K562 (cell line): ENCODE results near the gene DAAM1. TPM values are rescaled to one million over a fixed set of nuclear protein-coding genes. Genes with fewer than 3 reads are reported as not detected.

Experiments
- ATAC-seq: fragments of 200-7000 bp; cut with Tn5 transposase; 3 replicates; pipeline ENCODE4 v1.9.1; 2020; ENCODE audit warnings: moderate library complexity
- BruUV-seq: library from RNA; stranded (reverse); fragments of 400-500 nt; replicated peaks from 2 replicates; lab custom pipeline; 2021; lab: Mats Ljungman, UMichigan
- CTCF ChIA-PET: fragments of 300-600 bp; formaldehyde crosslinking; extraction: SDS; loops from one replicate; lab custom pipeline; 2021; ENCODE audit warnings: low intra/inter-chr PET ratio; lab: Yijun Ruan, JAX
- POLR2A ChIA-PET: fragments of 300-600, 350-650 bp; sonication (Branson Sonifier 250); formaldehyde crosslinking; extraction: SDS; loops from one replicate; lab custom pipeline; 2021; ENCODE audit warnings: antibody characterized with exemption, inconsistent platforms; lab: Yijun Ruan, JAX
- DNase-seq, 4 experiments: peaks; one replicate each; pipeline versions ENCODE4 v3.0.0 to v3.0.0-alpha.2; 2011 to 2018; ENCODE audit warnings: low spot score in 3 of 4, mixed read lengths in 3 of 4; ENCODE audit errors: extremely low read depth in 1 of 4
- FAIRE-seq: peaks from 2 replicates; lab custom pipeline; 2011; peaks lifted over from hg19 to GRCh38; lab: Jason Lieb, UNC
- H2AFZ ChIP-seq: 2 replicates; pipeline ENCODE4 v1.6.0; 2011; ENCODE audit warnings: low read depth, low read length, control low read depth, inconsistent platforms
- H3K27ac ChIP-seq: fragments of 200-600 bp; 3 replicates; pipeline ENCODE4 v1.8.0; 2011; ENCODE audit warnings: low read depth, mild to moderate bottlenecking, control low read depth, inconsistent platforms, low read length, moderate library complexity, mixed read lengths; ENCODE audit errors: extremely low read depth
- H3K27me3 ChIP-seq, 2 experiments: fragments of 300-600 bp in 1 of 2; 2 replicates in 1 of 2; 3 replicates in 1 of 2; pipeline versions ENCODE4 v1.6.0 to v1.8.0; 2011; ENCODE audit warnings: inconsistent platforms in 2 of 2, low read length in 2 of 2, mild to moderate bottlenecking in 1 of 2, mixed read lengths in 1 of 2, moderate library complexity in 1 of 2; ENCODE audit not compliant: control insufficient read depth in 2 of 2, insufficient read depth in 2 of 2
- H3K36me3 ChIP-seq: fragments of 300-600 bp; 3 replicates; pipeline ENCODE4 v1.8.0; 2011; ENCODE audit warnings: mild to moderate bottlenecking, low read length, inconsistent platforms; ENCODE audit not compliant: control insufficient read depth, insufficient read depth
- H3K4me1 ChIP-seq, 2 experiments: fragments of 200-600 bp in 1 of 2; replicated peaks in 1 of 2; 2 replicates in 1 of 2; 3 replicates in 1 of 2; pipeline versions ENCODE4 v1.5.1 to v1.8.0; 2011; ENCODE audit warnings: inconsistent platforms in 2 of 2, low read length in 2 of 2, mild to moderate bottlenecking in 1 of 2, mixed read lengths in 1 of 2, moderate library complexity in 1 of 2; ENCODE audit not compliant: control insufficient read depth in 2 of 2, insufficient read depth in 2 of 2
- H3K4me2 ChIP-seq: 2 replicates; pipeline ENCODE4 v1.6.1; 2011; ENCODE audit warnings: low read length, control low read depth, inconsistent platforms, mixed read lengths; ENCODE audit not compliant: insufficient read depth
- H3K4me3 ChIP-seq: fragments of 200-600 bp; sonication (generic), shearing (Covaris generic); 2 replicates; pipeline ENCODE4 v1.5.1; 2016; ENCODE audit warnings: control low read depth, inconsistent platforms
- H3K79me2 ChIP-seq: fragments of 200-600 bp; 3 replicates; pipeline ENCODE4 v1.8.0; 2011; ENCODE audit warnings: low read length, inconsistent platforms; ENCODE audit not compliant: control insufficient read depth, insufficient read depth
- H3K9ac ChIP-seq, 2 experiments: 2 replicates each; pipeline versions ENCODE4 v1.6.0 to v1.6.1; 2011; ENCODE audit warnings: low read depth in 2 of 2, low read length in 2 of 2, control low read depth in 1 of 2, inconsistent platforms in 1 of 2, mild to moderate bottlenecking in 1 of 2, mixed read lengths in 1 of 2; ENCODE audit not compliant: insufficient read depth in 1 of 2
- H3K9me1 ChIP-seq: one replicate; pipeline ENCODE4 v1.6.0; 2011; ENCODE audit warnings: inconsistent platforms, mild to moderate bottlenecking, low read length, moderate library complexity; ENCODE audit not compliant: control insufficient read depth, insufficient read depth
- H3K9me3 ChIP-seq: replicated peaks from 2 replicates; pipeline ENCODE4 v1.5.1; 2011; ENCODE audit warnings: low read depth, low read length, inconsistent platforms; ENCODE audit not compliant: control insufficient read depth, insufficient read depth
- H4K20me1 ChIP-seq: replicated peaks from 2 replicates; pipeline ENCODE4 v1.6.1; 2011; ENCODE audit warnings: low read length, inconsistent platforms, mixed read lengths; ENCODE audit not compliant: control insufficient read depth, insufficient read depth
- NFATC3 ChIP-seq: fragments of 450-650 bp; IDR thresholded peaks from 2 replicates; pipeline ENCODE4 v1.6.1; 2017; ENCODE audit warnings: mild to moderate bottlenecking
- ZBTB1 ChIP-seq: sonication (generic); formaldehyde crosslinking; IDR thresholded peaks from 2 replicates; pipeline ENCODE4 v1.8.1; 2023; ENCODE audit warnings: missing genetic modification reagents, low read depth, mild to moderate bottlenecking, borderline replicate concordance
- ZNF23 ChIP-seq: fragments of 250-450 bp; sonication (Bioruptor Pico); IDR thresholded peaks from 2 replicates; pipeline ENCODE4 v1.4.0; 2020; ENCODE audit warnings: mild to moderate bottlenecking
- ZNF263 ChIP-seq: sonication (generic); formaldehyde crosslinking; IDR thresholded peaks from 2 replicates; pipeline ENCODE4 v1.8.0; 2022; ENCODE audit warnings: mild to moderate bottlenecking, missing genetic modification reagents, borderline replicate concordance
- ZNF695 ChIP-seq: fragments of 450-650 bp; formaldehyde crosslinking; IDR thresholded peaks from 2 replicates; pipeline ENCODE4 v1.4.0; 2020; ENCODE audit warnings: mild to moderate bottlenecking, moderate library complexity
- WGBS: fragments of 100-300 bp; shearing (Covaris generic); methylation state at CpG from one replicate; pipeline ENCODE4 v1.1.6; 2016; ENCODE audit warnings: low coverage, mixed read lengths; ENCODE audit not compliant: insufficient coverage; ENCODE audit errors: missing lambda C conversion rate; 5-methylcytosine and 5-hydroxymethylcytosine counted together
- in situ Hi-C: fragments of 300-500 bp; cut with MboI; formaldehyde crosslinking; loops from 4 replicates; pipeline ENCODE4 v1.15.0; 2018; ENCODE audit warnings: inconsistent platforms, mixed read lengths
- intact Hi-C: fragments of 100-400 bp; cut with micrococcal nuclease; formaldehyde crosslinking; loops from 2 replicates; pipeline ENCODE4 v1.14.2; 2022
- polyA plus RNA-seq, 8 experiments: library from polyadenylated mRNA; depleted of rRNA in 4 of 8; stranded (reverse) in 5 of 8; unstranded in 3 of 8; fragments of >200 nt; fragmentation: Nextera tagmentation in 2 of 8; fragmentation: Illumina TruSeq in 1 of 8; extraction: Ambion mirVana in 2 of 8; extraction: Trizol in 1 of 8; gene quantifications; 2 replicates each; pipeline versions ENCODE4 v1.2.1 to v1.2.3, GENCODE V29; 2011 to 2014; ENCODE audit warnings: inconsistent platforms in 1 of 8, missing spikeins in 1 of 8
- total RNA-seq, 7 experiments: library from RNA; depleted of rRNA in 6 of 7; stranded (reverse); fragments of >200 nt in 6 of 7; fragmentation: Illumina TruSeq in 2 of 7; extraction: Trizol in 2 of 7; gene quantifications; 2 replicates each; pipeline versions ENCODE4 v1.2.1 to v1.2.3, GENCODE V29; 2011 to 2021; ENCODE audit warnings: low replicate concordance in 1 of 7

DAAM1 gene
- total and polyA plus RNA-seq, 9 of the 15 experiments (the other 6 are each of a cell fraction or from before 2014, with no cell fraction given) = 3.6 to 11.6 (median 6.7) TPM

DNA sequence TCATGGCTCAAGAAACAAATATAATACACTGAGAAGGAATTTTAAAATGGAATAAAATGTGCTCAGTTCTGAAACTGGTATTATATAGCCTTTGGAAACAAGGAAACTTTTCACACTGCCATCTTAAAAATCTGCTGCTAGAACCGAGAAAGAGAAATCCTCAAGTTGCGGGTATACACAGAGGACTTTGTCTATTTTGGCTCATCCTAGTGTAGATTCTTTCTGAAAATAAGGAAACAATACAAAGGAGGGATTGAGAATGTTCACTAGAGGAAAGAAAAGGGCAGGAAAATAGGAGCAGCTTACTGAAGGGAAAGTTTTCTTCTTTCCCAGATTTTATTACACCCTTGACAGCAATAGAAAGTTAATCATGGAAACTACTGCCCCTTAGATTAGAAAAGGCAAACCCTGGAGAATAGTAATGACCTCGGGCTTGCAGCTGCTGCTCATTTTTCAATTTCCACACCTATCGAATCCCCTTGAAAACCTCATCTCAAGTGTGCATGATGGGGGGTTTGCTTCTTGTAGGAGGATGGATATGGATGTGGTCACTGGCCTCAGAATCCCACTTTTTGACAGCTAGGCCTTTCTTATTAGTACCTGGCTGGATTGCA, 104.6 kb downstream of the DAAM1 start:
- FAIRE-seq (no peak), DNase-seq (no peak), ATAC-seq (no peak)
- Histone ChIP-seq H3K9me1 (no peaks in the 10 kb centered on the region), H4K20me1 (no peaks in the 10 kb centered on the region), H3K79me2 (no peaks in the 10 kb centered on the region), H3K27me3 (no peaks in the 10 kb centered on the region), H3K9ac (no peak overlapping the region), H3K9me3 (no peaks in the 10 kb centered on the region), H3K27ac (no peak overlapping the region), H3K4me2 (no peak overlapping the region), H3K4me1 (peaks cover 0 to 3% of the 10 kb centered on the region in 2 experiments; a peak in 1 of 5 replicates), H3K4me3 (no peak overlapping the region), H3K36me3 (0 out of 3 replicates have a peak, but pooled peaks cover 6% of the 10 kb centered on the region), H2AFZ (no peak overlapping the region)
- no TSS peak for BruUV-seq
- ChIA-PET POLR2A (interaction anchor here (0.6 kb wide), 1 partner anchor 80 kb away, joined by 3 read pairs; no protein-coding TSS in a partner anchor), CTCF (interaction anchor here (0.6 kb wide), 1 partner anchor 162 kb away, joined by 3 read pairs; no protein-coding TSS in a partner anchor)
- 59% methylated on average over 2 of the region's 4 CpGs for WGBS
- intact Hi-C loops = no loop called here
- TF ChIP-seq NFATC3 = no peak
- no peak for TF ChIP-seq ZNF263 (CRISPR knock-in tag)
- TF ChIP-seq ZNF695 = no peak
- TF ChIP-seq ZBTB1 = no peak
- TF ChIP-seq ZNF23 (CRISPR knock-in tag) = no peak
- in situ Hi-C loops = no loop called here
